Ovary (tissue), 9 donors: ENCODE data around the gene CXXC4. TPM values are rescaled to one million over a fixed set of nuclear protein-coding genes. Genes with fewer than 3 reads are reported as not detected.

Source experiments
- DNase-seq, 5 donors: peaks; one replicate each; pipeline ENCODE4 v3.0.0-alpha.2; 2019 to 2020
- H3K27ac ChIP-seq, 2 donors: fragments of 200-600 bp; one replicate each; pipeline versions ENCODE4 v1.5.1 to v1.8.0; 2019 to 2022
- H3K27me3 ChIP-seq: fragments of 200-600 bp; one replicate; pipeline ENCODE4 v1.8.0; 2022
- H3K36me3 ChIP-seq: fragments of 200-600 bp; sonication (generic); one replicate; pipeline ENCODE4 v1.5.1; 2019
- H3K4me1 ChIP-seq: one replicate; pipeline ENCODE4 v1.8.1; 2013; ENCODE audit warnings: mild to moderate bottlenecking, moderate library complexity; ENCODE audit not compliant: insufficient read depth
- H3K4me3 ChIP-seq: fragments of 200-600 bp; sonication (generic); one replicate; pipeline ENCODE4 v1.5.1; 2017
- H3K9me3 ChIP-seq, 2 donors: fragments of 200-600 bp in 1 of 2; sonication (generic) in 1 of 2; one replicate each; pipeline versions ENCODE4 v1.5.1 to v1.8.1; 2013 to 2019; ENCODE audit warnings: mild to moderate bottlenecking in 1 of 2, moderate library complexity in 1 of 2
- CTCF ChIP-seq, 3 donors: fragments of 450-650 bp in 2 of 3; fragments of 200-600 bp in 1 of 3; IDR thresholded peaks; one replicate each; pipeline versions ENCODE4 v1.5.1 to v1.8.0; 2016 to 2022; ENCODE audit warnings: antibody characterized with exemption in 3 of 3, mild to moderate bottlenecking in 1 of 3
- EP300 ChIP-seq: sonication (generic); formaldehyde crosslinking; IDR thresholded peaks from one replicate; pipeline ENCODE4 v1.6.1; 2017; ENCODE audit warnings: antibody characterized with exemption
- POLR2A ChIP-seq: fragments of 450-650 bp; IDR thresholded peaks from one replicate; pipeline ENCODE4 v1.6.1; 2017; ENCODE audit warnings: antibody characterized with exemption, mild to moderate bottlenecking, moderate library complexity
- whole genome bisulfite sequencing, 3 donors: extraction: QIAGEN DNeasy Blood & Tissue Kit in 1 of 3; methylation state at CpG; one replicate each; pipeline versions ENCODE4 v1.1.5 to v1.1.7; 2013 to 2017; 5-methylcytosine and 5-hydroxymethylcytosine counted together
- intact Hi-C, 4 donors: fragments of 100-400 bp; cut with DNase I; formaldehyde crosslinking; loops; one replicate each; pipeline versions ENCODE4 v1.11.0 to v1.15.1; 2022 to 2023
- polyA plus RNA-seq, 2 donors: library from polyadenylated mRNA; stranded (reverse); fragments of 200-250 nt in 1 of 2; fragments of 350-450 nt in 1 of 2; fragmentation: Illumina TruSeq in 1 of 2; extraction: RNeasy Lipid Tissue Mini Kit (QIAGEN cat#74804) in 1 of 2; gene quantifications; one replicate each; pipeline ENCODE4 v1.2.3, GENCODE V29; 2013 to 2014
- total RNA-seq, 7 donors: library from RNA; depleted of rRNA in 2 of 7; stranded (reverse); fragments of >200 nt in 2 of 7; fragmentation: NEBNext Ultra II Directional in 3 of 7; extraction: Animal tissue kit (Norgen Biotek cat#: 25700) in 3 of 7; gene quantifications; one replicate each; pipeline versions ENCODE4 v1.1.0 to v1.2.4, GENCODE V29; 2016 to 2023
- donor health status: DM: no; HTN: no; CAD: no; lungs with moderate emphysema.
- donor health status: DM: no; HTN: no; CAD: no.
- donor health status: Bipolar disorder and iron deficiency.
- donor health status: DM: yes; HTN: yes; CAD: no.
- donor health status: DM: no; HTN: no; CAD: no.
- donor health status: DM: yes; HTN: yes; CAD: no.

The CXXC4 gene
- total and polyA plus RNA-seq, 9 donors, result 1.3 to 10.6 (median 2.3) TPM

DNA sequence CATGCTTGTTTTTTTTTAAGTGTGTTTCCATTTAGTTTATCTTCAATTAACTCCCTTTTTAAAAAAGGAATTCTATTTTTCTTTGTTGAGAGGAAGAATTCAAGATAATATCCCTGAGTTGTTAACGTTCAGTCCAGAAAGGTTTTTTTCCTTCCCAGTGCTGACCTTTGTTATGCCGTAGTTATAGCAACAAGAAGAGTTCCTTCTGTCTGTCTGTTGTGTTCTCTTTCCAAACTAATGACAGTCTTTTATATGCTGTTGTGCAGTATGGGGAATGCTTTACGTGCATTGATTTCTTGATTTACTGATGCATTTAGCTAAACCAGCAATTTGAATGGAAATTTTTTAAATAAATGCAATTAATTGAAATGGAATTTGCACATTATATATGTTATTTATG is 6.6 kb upstream of the CXXC4 start:
- Histone ChIP-seq H3K27ac (no peak overlapping the region), H3K9me3 (no peaks in the 10 kb centered on the region), H3K36me3 (no peaks in the 10 kb centered on the region), H3K27me3 (no peaks in the 10 kb centered on the region), H3K4me1 (no peaks in the 10 kb centered on the region), H3K4me3 (no peak overlapping the region)
- no peak for TF ChIP-seq POLR2A
- TF ChIP-seq EP300, result no peak
- no peak for DNase-seq
- intact Hi-C loops, result no loop called here
- WGBS, 3 donors, result 28 to 34% (median 33%) methylated on average over 3 of the region's 3 CpGs

GRCh38 chr4:104500442-104500841 is 5.7 kb upstream of the CXXC4 start:
- TF ChIP-seq POLR2A (no peak), EP300 (no peak), CTCF (IDR thresholded peaks at IDR 0.05) (no peak)
- no peaks in the 10 kb centered on the region for H3K4me1 ChIP-seq
- DNase-seq, result no peak
- no peaks in the 10 kb centered on the region for H3K9me3 ChIP-seq
- WGBS, 3 donors, result 79 to 86% (median 85%) methylated on average over 5 of the region's 5 CpGs
- intact Hi-C loops, result no loop called here
- no peaks in the 10 kb centered on the region for H3K36me3 ChIP-seq
- no peak overlapping the region for H3K4me3 ChIP-seq
- no peaks in the 10 kb centered on the region for H3K27me3 ChIP-seq
- H3K27ac ChIP-seq, result no peak overlapping the region

- 10 to 19% (median 16%) methylated on average over 5 of the region's 5 CpGs for WGBS, 3 donors
- no peak for DNase-seq
- intact Hi-C loops, result no loop called here
- Histone ChIP-seq H3K9me3 (no peaks in the 10 kb centered on the region), H3K36me3 (no peaks in the 10 kb centered on the region), H3K4me1 (no peaks in the 10 kb centered on the region), H3K4me3 (peak overlapping the region; percentile 57), H3K27ac (peak overlapping the region in 1 of 2 donors; percentile 61), H3K27me3 (no peaks in the 10 kb centered on the region)
- TF ChIP-seq EP300, result no peak
- no peak for TF ChIP-seq POLR2A
- no peak for TF ChIP-seq CTCF (IDR thresholded peaks at IDR 0.05)
These were observed 509 bp downstream of the CXXC4 start for GRCh38 chr4:104494185-104494584.

- Histone ChIP-seq H3K27me3 (no peaks in the 10 kb centered on the region), H3K27ac (no peak overlapping the region), H3K9me3 (no peaks in the 10 kb centered on the region), H3K4me1 (no peaks in the 10 kb centered on the region), H3K4me3 (no peak overlapping the region), H3K36me3 (no peaks in the 10 kb centered on the region)
- intact Hi-C loops, result no loop called here
- 95 to 98% (median 95%) methylated on average over 3 of the region's 3 CpGs for WGBS, 3 donors
- TF ChIP-seq CTCF (IDR thresholded peaks at IDR 0.05), result no peak
- no peak for TF ChIP-seq EP300
- TF ChIP-seq POLR2A, result no peak
- DNase-seq, result no peak
These were observed 1.4 kb downstream of the CXXC4 start for GRCh38 chr4:104493081-104493831.

- H3K4me1 ChIP-seq, result no peaks in the 10 kb centered on the region
- 9 to 13% (median 11%) methylated on average over 7 of the region's 7 CpGs for WGBS, 3 donors
- DNase-seq, result peak in 2 of 5 donors; percentile 22 to 30
- no peaks in the 10 kb centered on the region for H3K9me3 ChIP-seq
- peak overlapping the region; percentile 69 for H3K4me3 ChIP-seq
- peak overlapping the region in 1 of 2 donors; percentile 24 for H3K27ac ChIP-seq
- TF ChIP-seq EP300 (no peak), POLR2A (no peak), CTCF (IDR thresholded peaks at IDR 0.05) (no peak)
- intact Hi-C loops, result no loop called here
- no peaks in the 10 kb centered on the region for H3K27me3 ChIP-seq
- H3K36me3 ChIP-seq, result no peaks in the 10 kb centered on the region
These were observed 2.4 kb downstream of the CXXC4 start for GRCh38 chr4:104492183-104492771.
